Osteocyte (in vitro differentiated cells): ENCODE measurements around the gene HIBCH. TPM values are rescaled to one million over a fixed set of nuclear protein-coding genes. Genes with fewer than 3 reads are reported as not detected.
A peak's percentile ranks its signal among the peaks of the same experiment; 100 is the strongest.

Experiments used
- DNase-seq: peaks from one replicate; pipeline ENCODE4 v3.0.0; 2021; ENCODE audit warnings: mixed read lengths; ENCODE audit not compliant: unreplicated experiment; ENCODE audit errors: extremely low spot score
- H3K27ac Mint-ChIP-seq: one replicate; pipeline ENCODE4 v1.8.0; 2021; ENCODE audit warnings: mild to moderate bottlenecking, mixed read lengths; ENCODE audit not compliant: unreplicated experiment
- H3K27me3 Mint-ChIP-seq: one replicate; pipeline ENCODE4 v1.8.0; 2021; ENCODE audit warnings: mixed read lengths; ENCODE audit not compliant: unreplicated experiment
- H3K36me3 Mint-ChIP-seq: one replicate; pipeline ENCODE4 v1.8.0; 2021; ENCODE audit warnings: mixed read lengths; ENCODE audit not compliant: unreplicated experiment
- H3K4me1 Mint-ChIP-seq: one replicate; pipeline ENCODE4 v1.8.0; 2021; ENCODE audit warnings: mixed read lengths; ENCODE audit not compliant: unreplicated experiment
- H3K4me3 Mint-ChIP-seq: one replicate; pipeline ENCODE4 v1.8.0; 2021; ENCODE audit warnings: mild to moderate bottlenecking, moderate library complexity, mixed read lengths; ENCODE audit not compliant: unreplicated experiment
- H3K9me3 Mint-ChIP-seq: one replicate; pipeline ENCODE4 v1.8.0; 2021; ENCODE audit warnings: mixed read lengths; ENCODE audit not compliant: unreplicated experiment
- CTCF ChIP-seq: fragments of 200-600 bp; sonication (generic); IDR thresholded peaks from 2 replicates; pipeline ENCODE4 v1.5.0; 2021; ENCODE audit warnings: antibody characterized with exemption, mild to moderate bottlenecking, moderate library complexity
- total RNA-seq: library from RNA; stranded (reverse); gene quantifications from 2 replicates; pipeline ENCODE4 v1.2.1, GENCODE V29; 2021

Gene HIBCH
- total RNA-seq, 1 donor from 2014 or later: 28.4 TPM

- no peaks in the 10 kb centered on the region for H3K36me3 Mint-ChIP-seq
- H3K4me1 Mint-ChIP-seq: peaks cover 11% of the 10 kb centered on the region
- no peak for TF ChIP-seq CTCF
- no peak overlapping the region for H3K4me3 Mint-ChIP-seq
- no peak for DNase-seq
- H3K27me3 Mint-ChIP-seq: no peaks in the 10 kb centered on the region
- no peak overlapping the region for H3K27ac Mint-ChIP-seq
- H3K9me3 Mint-ChIP-seq: no peaks in the 10 kb centered on the region
Observed at GRCh38 chr2:190352668-190353536, 33.3 kb upstream of the HIBCH start.

- no peak for TF ChIP-seq CTCF
- no peak for DNase-seq
- Mint-ChIP-seq H3K27ac (no peak overlapping the region), H3K36me3 (no peaks in the 10 kb centered on the region), H3K4me3 (no peak overlapping the region), H3K9me3 (no peaks in the 10 kb centered on the region), H3K27me3 (no peaks in the 10 kb centered on the region), H3K4me1 (peaks cover 3% of the 10 kb centered on the region)
Observed at GRCh38 chr2:190351955-190352354, 32.3 kb upstream of the HIBCH start.

GRCh38 chr2:190350371-190350770 is 30.7 kb upstream of the HIBCH start:
- DNase-seq: no peak
- Mint-ChIP-seq H3K4me1 (peaks cover 6% of the 10 kb centered on the region), H3K4me3 (no peak overlapping the region), H3K27ac (no peak overlapping the region), H3K27me3 (no peaks in the 10 kb centered on the region), H3K9me3 (no peaks in the 10 kb centered on the region), H3K36me3 (no peaks in the 10 kb centered on the region)
- TF ChIP-seq CTCF: no peak

GRCh38 chr2:190344276-190344827 is 24.7 kb upstream of the HIBCH start:
- Mint-ChIP-seq H3K9me3 (no peaks in the 10 kb centered on the region), H3K4me1 (peaks cover 24% of the 10 kb centered on the region), H3K4me3 (peak overlapping the region; percentile 76), H3K27ac (peak overlapping the region; percentile 68), H3K27me3 (no peaks in the 10 kb centered on the region), H3K36me3 (no peaks in the 10 kb centered on the region)
- TF ChIP-seq CTCF: peak; percentile 52
- no peak for DNase-seq

- H3K27ac Mint-ChIP-seq: peak within 1 kb of the TSS; percentile 85
- peaks cover 24% of the 10 kb centered on the region for H3K4me1 Mint-ChIP-seq
- TF ChIP-seq CTCF: no peak
- H3K9me3 Mint-ChIP-seq: no peaks in the 10 kb centered on the region
- H3K4me3 Mint-ChIP-seq: peak within 1 kb of the TSS; percentile 82
- no peaks in the 10 kb centered on the region for H3K36me3 Mint-ChIP-seq
- peak; percentile 87 for DNase-seq
- H3K27me3 Mint-ChIP-seq: no peaks in the 10 kb centered on the region
Observed at GRCh38 chr2:190343536-190344275, 24.1 kb upstream of the HIBCH start, which contains the start of gene INPP1. Gene INPP1, plus strand, starts transcription at chr2:190343589. Its CDS starts 16,514 bp downstream, at chr2:190360103.
